CD14-positive monocyte (primary cell): ENCODE measurements around the gene SLC39A3. TPM values are rescaled to one million over a fixed set of nuclear protein-coding genes. Genes with fewer than 3 reads are reported as not detected.
"Not testable (repeated sequence)": the region's sequence is repeated elsewhere in the genome, so short reads cannot be mapped to it uniquely, and the experiment has no call there.

Experiments used
- DNase-seq, 3 donors: peaks; one replicate each; pipeline ENCODE4 v3.0.0-alpha.2; 2011 to 2022
- H2AFZ ChIP-seq: 2 replicates; pipeline ENCODE4 v1.6.0; 2012; ENCODE audit warnings: mild to moderate bottlenecking, low read depth, low read length, inconsistent platforms; ENCODE audit not compliant: insufficient read depth, poor library complexity, severe bottlenecking
- H3K27ac ChIP-seq, 2 donors: 1 replicate in 1 of 2; 2 replicates in 1 of 2; pipeline ENCODE4 v1.5.1; 2012 to 2013; ENCODE audit warnings: low read length in 2 of 2, control low read depth in 1 of 2, inconsistent platforms in 1 of 2, low read depth in 1 of 2, mild to moderate bottlenecking in 1 of 2
- H3K27me3 ChIP-seq, 2 donors: one replicate each; pipeline versions ENCODE4 v1.6.0 to v1.6.1; 2011 to 2013; ENCODE audit warnings: low read length in 2 of 2; ENCODE audit not compliant: control insufficient read depth in 2 of 2, insufficient read depth in 2 of 2
- H3K36me3 ChIP-seq, 2 donors: replicated peaks in 1 of 2; 1 replicate in 1 of 2; 2 replicates in 1 of 2; pipeline versions ENCODE4 v1.5.1 to v1.6.1; 2012 to 2013; ENCODE audit warnings: low read length in 2 of 2, control low read depth in 1 of 2, inconsistent platforms in 1 of 2, mild to moderate bottlenecking in 1 of 2; ENCODE audit not compliant: insufficient read depth in 2 of 2, control insufficient read depth in 1 of 2
- H3K4me1 ChIP-seq, 2 donors: 1 replicate in 1 of 2; 2 replicates in 1 of 2; pipeline versions ENCODE4 v1.5.1 to v1.6.1; 2012 to 2013; ENCODE audit warnings: low read length in 2 of 2, control low read depth in 1 of 2, inconsistent platforms in 1 of 2, mild to moderate bottlenecking in 1 of 2, moderate library complexity in 1 of 2; ENCODE audit not compliant: insufficient read depth in 2 of 2, control insufficient read depth in 1 of 2
- H3K4me2 ChIP-seq: replicated peaks from 2 replicates; pipeline ENCODE3; 2012; ENCODE audit warnings: low read length, moderate library complexity, mild to moderate bottlenecking; ENCODE audit not compliant: poor library complexity, severe bottlenecking; ENCODE audit errors: extremely low read depth
- H3K4me3 ChIP-seq, 3 experiments: fragments of 200-600 bp in 1 of 3; sonication (generic) in 1 of 3; replicated peaks in 1 of 3; 1 replicate in 2 of 3; 2 replicates in 1 of 3; pipeline ENCODE4 v1.5.1; 2011 to 2013; ENCODE audit warnings: low read length in 3 of 3, mild to moderate bottlenecking in 3 of 3, control low read depth in 2 of 3, low read depth in 2 of 3, inconsistent platforms in 1 of 3, moderate library complexity in 1 of 3
- H3K79me2 ChIP-seq: 2 replicates; pipeline ENCODE4 v1.6.0; 2012; ENCODE audit warnings: mild to moderate bottlenecking, control low read depth, inconsistent platforms, low read length, moderate library complexity; ENCODE audit not compliant: insufficient read depth
- H3K9ac ChIP-seq: 2 replicates; pipeline ENCODE4 v1.6.0; 2017; ENCODE audit warnings: low read length, mild to moderate bottlenecking; ENCODE audit not compliant: insufficient read depth, poor library complexity, severe bottlenecking
- H3K9me3 ChIP-seq, 2 donors: replicated peaks in 1 of 2; 1 replicate in 1 of 2; 2 replicates in 1 of 2; pipeline versions ENCODE4 v1.5.1 to v1.6.1; 2012 to 2013; ENCODE audit warnings: low read length in 2 of 2, control low read depth in 1 of 2; ENCODE audit not compliant: control insufficient read depth in 1 of 2, insufficient read depth in 1 of 2
- H4K20me1 ChIP-seq: 2 replicates; pipeline ENCODE4 v1.6.0; 2012; ENCODE audit warnings: mild to moderate bottlenecking, low read length, control low read depth, moderate library complexity; ENCODE audit not compliant: insufficient read depth
- H3K27ac Mint-ChIP-seq, 7 donors: one replicate each; pipeline ENCODE4 v1.8.0; 2020; ENCODE audit warnings: mild to moderate bottlenecking in 7 of 7, mixed read lengths in 7 of 7, moderate library complexity in 6 of 7, inconsistent platforms in 2 of 7
- H3K27me3 Mint-ChIP-seq, 3 donors: one replicate each; pipeline ENCODE4 v1.8.0; 2021 to 2022; ENCODE audit warnings: low read depth in 3 of 3, mild to moderate bottlenecking in 3 of 3, mixed read lengths in 3 of 3, moderate library complexity in 3 of 3, inconsistent platforms in 1 of 3
- H3K36me3 Mint-ChIP-seq, 2 donors: one replicate each; pipeline ENCODE4 v1.8.0; 2020; ENCODE audit warnings: mixed read lengths in 2 of 2, inconsistent platforms in 1 of 2, mild to moderate bottlenecking in 1 of 2
- H3K4me1 Mint-ChIP-seq: one replicate; pipeline ENCODE4 v1.8.0; 2020; ENCODE audit warnings: mild to moderate bottlenecking, mixed read lengths
- H3K4me3 Mint-ChIP-seq, 2 donors: one replicate each; pipeline ENCODE4 v1.8.0; 2020; ENCODE audit warnings: mild to moderate bottlenecking in 2 of 2, mixed read lengths in 2 of 2, moderate library complexity in 1 of 2
- H3K9me3 Mint-ChIP-seq, 7 donors: one replicate each; pipeline ENCODE4 v1.8.0; 2020 to 2022; ENCODE audit warnings: mixed read lengths in 7 of 7, mild to moderate bottlenecking in 6 of 7, moderate library complexity in 6 of 7, inconsistent platforms in 2 of 7
- CTCF ChIP-seq: fragments of 200-600 bp; IDR thresholded peaks from one replicate; pipeline ENCODE4 v1.8.0; 2022; ENCODE audit warnings: antibody characterized with exemption, mild to moderate bottlenecking
- WGBS: methylation state at CpG from one replicate; pipeline ENCODE4 v1.1.5; 2013; ENCODE audit warnings: missing lambda C conversion rate; ENCODE audit not compliant: insufficient coverage; 5-methylcytosine and 5-hydroxymethylcytosine counted together
- intact Hi-C, 2 donors: fragments of 100-400 bp; cut with micrococcal nuclease; formaldehyde crosslinking; loops; one replicate each; pipeline versions ENCODE4 v1.15.0 to v1.15.1; 2023
- polyA plus RNA-seq, 3 donors: library from polyadenylated mRNA; depleted of rRNA in 1 of 3; unstranded in 2 of 3; stranded (reverse) in 1 of 3; fragments of 300-500 nt in 2 of 3; fragments of >200 nt in 1 of 3; fragmentation: Illumina TruSeq in 2 of 3; gene quantifications; 1 replicate in 2 of 3; 2 replicates in 1 of 3; pipeline ENCODE4 v1.2.3, GENCODE V29; 2012 to 2021

SLC39A3 gene
- polyA plus RNA-seq, 3 donors = 14.2 to 39.5 (median 37.0) TPM

- Histone ChIP-seq H3K4me2 (no peak overlapping the region), H4K20me1 (no peaks in the 10 kb centered on the region), H3K79me2 (no peaks in the 10 kb centered on the region), H3K4me3 (no peak overlapping the region), H3K4me1 (peaks cover 0 to 13% of the 10 kb centered on the region in 2 donors), H3K36me3 (no peaks in the 10 kb centered on the region), H3K27me3 (peaks cover 3 to 6% of the 10 kb centered on the region in 2 donors), H2AFZ (no peak overlapping the region), H3K9ac (no peak overlapping the region), H3K9me3 (peaks cover 14% of the 10 kb centered on the region in 2 donors), H3K27ac (no peak overlapping the region)
- TF ChIP-seq CTCF = no peak
- H3K27ac Mint-ChIP-seq = no peak overlapping the region
- H3K36me3 Mint-ChIP-seq = no peaks in the 10 kb centered on the region
- intact Hi-C loops = no loop called here
- H3K4me3 Mint-ChIP-seq = no peak overlapping the region
- WGBS = 93% methylated on average over 13 of the region's 16 CpGs
- peaks cover 8 to 29% (median 10%) of the 10 kb centered on the region in 3 donors for H3K27me3 Mint-ChIP-seq
- no peak for DNase-seq
- peaks cover 15% of the 10 kb centered on the region for H3K4me1 Mint-ChIP-seq
- peaks cover 10 to 22% (median 13%) of the 10 kb centered on the region in 7 donors for H3K9me3 Mint-ChIP-seq
These were observed 25.1 kb downstream of the SLC39A3 start for GRCh38 chr19:2714531-2715269.

GRCh38 chr19:2714102-2714501, 25.7 kb downstream of the SLC39A3 start:
- H3K27me3 ChIP-seq, H3K36me3 ChIP-seq, DNase-seq, H4K20me1 ChIP-seq, H3K79me2 ChIP-seq, H3K36me3 Mint-ChIP-seq, H3K9ac ChIP-seq, H2AFZ ChIP-seq, H3K4me3 Mint-ChIP-seq, H3K27ac ChIP-seq, H3K27ac Mint-ChIP-seq, H3K4me3 ChIP-seq, H3K4me2 ChIP-seq, intact Hi-C loops: not testable (repeated sequence)
- peaks cover 2 to 23% (median 8%) of the 10 kb centered on the region in 3 donors for H3K27me3 Mint-ChIP-seq
- peaks cover 15% of the 10 kb centered on the region for H3K4me1 Mint-ChIP-seq
- H3K9me3 Mint-ChIP-seq = peaks cover 10 to 22% (median 13%) of the 10 kb centered on the region in 7 donors
- Histone ChIP-seq H3K9me3 (peaks cover 14% of the 10 kb centered on the region in 2 donors), H3K4me1 (peaks cover 0 to 13% of the 10 kb centered on the region in 2 donors)
- WGBS = 80% methylated on average over 1 of the region's 1 CpG

- H2AFZ ChIP-seq, H3K9ac ChIP-seq, H3K4me2 ChIP-seq, H3K4me3 Mint-ChIP-seq, H4K20me1 ChIP-seq, H3K4me3 ChIP-seq, H3K27me3 ChIP-seq, H3K27ac ChIP-seq, DNase-seq, intact Hi-C loops, H3K36me3 ChIP-seq, H3K27ac Mint-ChIP-seq, H3K36me3 Mint-ChIP-seq, H3K79me2 ChIP-seq: not testable (repeated sequence)
- H3K9me3 Mint-ChIP-seq = peaks cover 10 to 22% (median 13%) of the 10 kb centered on the region in 7 donors
- Histone ChIP-seq H3K4me1 (peaks cover 0 to 13% of the 10 kb centered on the region in 2 donors), H3K9me3 (peaks cover 14% of the 10 kb centered on the region in 2 donors)
- H3K4me1 Mint-ChIP-seq = peaks cover 15% of the 10 kb centered on the region
- 67% methylated on average over 3 of the region's 3 CpGs for WGBS
- peaks cover 0 to 16% (median 8%) of the 10 kb centered on the region in 3 donors for H3K27me3 Mint-ChIP-seq
These were observed 26.6 kb downstream of the SLC39A3 start for GRCh38 chr19:2713170-2713569.
